ENCODE measurements around the gene ONECUT1. TPM values are rescaled to one million over a fixed set of nuclear protein-coding genes. Genes with fewer than 3 reads are reported as not detected.

The ONECUT1 gene
- total RNA-seq, 1 experiment from 2014 or later = 35.9 TPM

DNA sequence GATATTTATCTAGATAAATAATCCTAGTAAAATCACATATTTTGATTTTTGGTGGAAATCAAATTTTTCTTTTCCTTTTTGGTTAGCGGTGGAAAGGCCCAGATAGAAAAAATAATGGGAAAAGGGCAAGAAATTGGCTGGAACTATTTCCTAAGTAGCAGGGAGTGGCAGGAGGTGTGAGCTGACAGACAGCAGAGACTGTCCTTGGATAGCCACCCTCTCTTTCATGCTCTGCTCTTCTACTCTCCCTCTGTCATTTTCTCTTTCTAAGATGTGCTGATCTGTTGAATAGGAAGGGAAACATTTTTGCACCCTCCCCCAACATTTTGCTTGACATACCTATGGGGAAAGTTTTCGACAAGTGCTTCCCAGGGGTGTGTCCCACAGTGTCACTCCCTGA, 18.9 kb upstream of the ONECUT1 start (continued):
- TF ChIP-seq ZNF219 (CRISPR knock-in tag; IDR thresholded peaks at IDR 0.05; ENCODE audit: borderline replicate concordance) = no peak
- TF ChIP-seq, protein P1, sequence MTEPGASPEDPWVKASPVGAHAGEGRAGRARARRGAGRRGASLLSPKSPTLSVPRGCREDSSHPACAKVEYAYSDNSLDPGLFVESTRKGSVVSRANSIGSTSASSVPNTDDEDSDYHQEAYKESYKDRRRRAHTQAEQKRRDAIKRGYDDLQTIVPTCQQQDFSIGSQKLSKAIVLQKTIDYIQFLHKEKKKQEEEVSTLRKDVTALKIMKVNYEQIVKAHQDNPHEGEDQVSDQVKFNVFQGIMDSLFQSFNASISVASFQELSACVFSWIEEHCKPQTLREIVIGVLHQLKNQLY (CRISPR knock-in tag; IDR thresholded peaks at IDR 0.05) = no peak

DNA sequence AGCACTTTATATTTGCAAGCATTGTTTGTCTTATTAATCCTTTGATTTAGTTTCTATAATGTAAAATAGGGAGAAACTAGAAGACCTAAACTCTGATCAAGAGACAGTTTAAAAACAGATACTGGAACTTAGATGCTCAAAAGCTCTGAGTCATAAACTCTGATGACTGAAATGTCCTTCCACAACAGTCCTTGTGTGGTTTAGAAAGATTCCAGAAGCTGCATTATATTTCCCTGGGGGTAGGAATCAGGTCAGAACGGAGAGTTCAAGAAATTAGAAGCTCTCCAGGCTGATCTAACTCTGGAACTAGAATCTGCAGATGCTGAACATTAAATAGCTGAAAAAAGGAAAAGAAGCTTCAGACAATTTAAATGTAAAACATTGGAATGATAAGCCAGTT, 18.3 kb upstream of the ONECUT1 start:
- peaks cover 6% of the 10 kb centered on the region for H3K27me3 Mint-ChIP-seq (ENCODE audit: low read depth)
- H3K4me1 Mint-ChIP-seq = peaks cover 35% of the 10 kb centered on the region
- no peaks in the 10 kb centered on the region for H3K9me3 Mint-ChIP-seq
- no peak overlapping the region for H3K27ac Mint-ChIP-seq
- ChIA-PET CTCF (interaction anchor here (1.0 kb wide), 1 partner anchor 21 kb away, joined by 3 read pairs; no protein-coding TSS in a partner anchor), POLR2A (no interaction called here)
- TF ChIP-seq, protein P2, sequence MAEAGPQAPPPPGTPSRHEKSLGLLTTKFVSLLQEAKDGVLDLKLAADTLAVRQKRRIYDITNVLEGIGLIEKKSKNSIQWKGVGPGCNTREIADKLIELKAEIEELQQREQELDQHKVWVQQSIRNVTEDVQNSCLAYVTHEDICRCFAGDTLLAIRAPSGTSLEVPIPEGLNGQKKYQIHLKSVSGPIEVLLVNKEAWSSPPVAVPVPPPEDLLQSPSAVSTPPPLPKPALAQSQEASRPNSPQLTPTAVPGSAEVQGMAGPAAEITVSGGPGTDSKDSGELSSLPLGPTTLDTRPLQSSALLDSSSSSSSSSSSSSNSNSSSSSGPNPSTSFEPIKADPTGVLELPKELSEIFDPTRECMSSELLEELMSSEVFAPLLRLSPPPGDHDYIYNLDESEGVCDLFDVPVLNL (CRISPR knock-in tag; IDR thresholded peaks at IDR 0.05; ENCODE audit: borderline replicate concordance, low read depth) = no peak
- TF ChIP-seq, protein P3, sequence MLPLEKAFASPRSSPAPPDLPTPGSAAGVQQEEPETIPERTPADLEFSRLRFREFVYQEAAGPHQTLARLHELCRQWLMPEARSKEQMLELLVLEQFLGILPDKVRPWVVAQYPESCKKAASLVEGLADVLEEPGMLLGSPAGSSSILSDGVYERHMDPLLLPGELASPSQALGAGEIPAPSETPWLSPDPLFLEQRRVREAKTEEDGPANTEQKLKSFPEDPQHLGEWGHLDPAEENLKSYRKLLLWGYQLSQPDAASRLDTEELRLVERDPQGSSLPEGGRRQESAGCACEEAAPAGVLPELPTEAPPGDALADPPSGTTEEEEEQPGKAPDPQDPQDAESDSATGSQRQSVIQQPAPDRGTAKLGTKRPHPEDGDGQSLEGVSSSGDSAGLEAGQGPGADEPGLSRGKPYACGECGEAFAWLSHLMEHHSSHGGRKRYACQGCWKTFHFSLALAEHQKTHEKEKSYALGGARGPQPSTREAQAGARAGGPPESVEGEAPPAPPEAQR (CRISPR knock-in tag; IDR thresholded peaks at IDR 0.05) = no peak
- TF ChIP-seq FOXP1 (CRISPR knock-in tag; IDR thresholded peaks at IDR 0.05; ENCODE audit: borderline replicate concordance) = no peak
- TF ChIP-seq, protein P4, sequence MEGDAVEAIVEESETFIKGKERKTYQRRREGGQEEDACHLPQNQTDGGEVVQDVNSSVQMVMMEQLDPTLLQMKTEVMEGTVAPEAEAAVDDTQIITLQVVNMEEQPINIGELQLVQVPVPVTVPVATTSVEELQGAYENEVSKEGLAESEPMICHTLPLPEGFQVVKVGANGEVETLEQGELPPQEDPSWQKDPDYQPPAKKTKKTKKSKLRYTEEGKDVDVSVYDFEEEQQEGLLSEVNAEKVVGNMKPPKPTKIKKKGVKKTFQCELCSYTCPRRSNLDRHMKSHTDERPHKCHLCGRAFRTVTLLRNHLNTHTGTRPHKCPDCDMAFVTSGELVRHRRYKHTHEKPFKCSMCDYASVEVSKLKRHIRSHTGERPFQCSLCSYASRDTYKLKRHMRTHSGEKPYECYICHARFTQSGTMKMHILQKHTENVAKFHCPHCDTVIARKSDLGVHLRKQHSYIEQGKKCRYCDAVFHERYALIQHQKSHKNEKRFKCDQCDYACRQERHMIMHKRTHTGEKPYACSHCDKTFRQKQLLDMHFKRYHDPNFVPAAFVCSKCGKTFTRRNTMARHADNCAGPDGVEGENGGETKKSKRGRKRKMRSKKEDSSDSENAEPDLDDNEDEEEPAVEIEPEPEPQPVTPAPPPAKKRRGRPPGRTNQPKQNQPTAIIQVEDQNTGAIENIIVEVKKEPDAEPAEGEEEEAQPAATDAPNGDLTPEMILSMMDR (IDR thresholded peaks at IDR 0.05) = no peak
- TF ChIP-seq, protein P5, sequence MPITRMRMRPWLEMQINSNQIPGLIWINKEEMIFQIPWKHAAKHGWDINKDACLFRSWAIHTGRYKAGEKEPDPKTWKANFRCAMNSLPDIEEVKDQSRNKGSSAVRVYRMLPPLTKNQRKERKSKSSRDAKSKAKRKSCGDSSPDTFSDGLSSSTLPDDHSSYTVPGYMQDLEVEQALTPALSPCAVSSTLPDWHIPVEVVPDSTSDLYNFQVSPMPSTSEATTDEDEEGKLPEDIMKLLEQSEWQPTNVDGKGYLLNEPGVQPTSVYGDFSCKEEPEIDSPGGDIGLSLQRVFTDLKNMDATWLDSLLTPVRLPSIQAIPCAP (CRISPR knock-in tag; IDR thresholded peaks at IDR 0.05) = no peak
- no peak for DNase-seq (ENCODE audit: low spot score)
- ATAC-seq = no peak
- H3K36me3 Mint-ChIP-seq = peaks cover 2% of the 10 kb centered on the region
- H3K4me3 Mint-ChIP-seq = no peak overlapping the region

DNA sequence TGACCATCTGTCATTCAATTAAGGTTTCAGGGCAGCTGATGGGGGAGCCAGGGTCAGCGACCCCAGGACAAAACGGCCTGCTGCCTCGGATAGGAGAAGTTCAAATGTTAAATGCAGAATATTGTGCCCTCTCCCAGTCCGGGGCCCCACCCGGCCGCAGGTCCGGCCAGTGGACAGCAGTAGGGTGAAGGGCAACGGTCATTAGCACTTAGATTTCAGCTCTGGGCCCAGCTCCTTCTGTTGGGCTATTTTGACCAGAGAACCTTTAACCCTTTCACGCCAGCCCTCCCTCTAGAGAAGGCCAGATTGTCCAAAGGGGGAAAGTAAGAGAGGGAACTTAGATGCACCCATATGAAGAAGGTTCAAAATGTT, 16.1 kb upstream of the ONECUT1 start:
- POLR2A ChIA-PET = interaction anchor here (3.0 to 4.5 kb wide), 2 partner anchors 15 to 21 kb away, joined by 18 to 38 read pairs; no protein-coding TSS in a partner anchor
- H3K27me3 Mint-ChIP-seq (ENCODE audit: low read depth) = peaks cover 28% of the 10 kb centered on the region
- peaks cover 57% of the 10 kb centered on the region for H3K4me1 Mint-ChIP-seq
- TF ChIP-seq, protein P6, sequence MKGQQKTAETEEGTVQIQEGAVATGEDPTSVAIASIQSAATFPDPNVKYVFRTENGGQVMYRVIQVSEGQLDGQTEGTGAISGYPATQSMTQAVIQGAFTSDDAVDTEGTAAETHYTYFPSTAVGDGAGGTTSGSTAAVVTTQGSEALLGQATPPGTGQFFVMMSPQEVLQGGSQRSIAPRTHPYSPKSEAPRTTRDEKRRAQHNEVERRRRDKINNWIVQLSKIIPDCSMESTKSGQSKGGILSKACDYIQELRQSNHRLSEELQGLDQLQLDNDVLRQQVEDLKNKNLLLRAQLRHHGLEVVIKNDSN (CRISPR knock-in tag; IDR thresholded peaks at IDR 0.05) = no peak
- TF ChIP-seq SOX15 (CRISPR knock-in tag; IDR thresholded peaks at IDR 0.05) (no peak), RELA (CRISPR knock-in tag; IDR thresholded peaks at IDR 0.05; ENCODE audit: borderline replicate concordance) (no peak), TEAD4 (CRISPR knock-in tag; IDR thresholded peaks at IDR 0.05) (no peak), SMAD4 (CRISPR knock-in tag; IDR thresholded peaks at IDR 0.05) (no peak), ZNF232 (CRISPR knock-in tag; IDR thresholded peaks at IDR 0.05) (no peak), ZNF396 (CRISPR knock-in tag; IDR thresholded peaks at IDR 0.05; ENCODE audit: borderline replicate concordance) (no peak), NR1H2 (CRISPR knock-in tag; IDR thresholded peaks at IDR 0.05) (no peak)
- TF ChIP-seq, protein P7, sequence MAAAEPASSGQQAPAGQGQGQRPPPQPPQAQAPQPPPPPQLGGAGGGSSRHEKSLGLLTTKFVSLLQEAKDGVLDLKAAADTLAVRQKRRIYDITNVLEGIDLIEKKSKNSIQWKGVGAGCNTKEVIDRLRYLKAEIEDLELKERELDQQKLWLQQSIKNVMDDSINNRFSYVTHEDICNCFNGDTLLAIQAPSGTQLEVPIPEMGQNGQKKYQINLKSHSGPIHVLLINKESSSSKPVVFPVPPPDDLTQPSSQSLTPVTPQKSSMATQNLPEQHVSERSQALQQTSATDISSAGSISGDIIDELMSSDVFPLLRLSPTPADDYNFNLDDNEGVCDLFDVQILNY (CRISPR knock-in tag; IDR thresholded peaks at IDR 0.05) = no peak
- H3K4me3 Mint-ChIP-seq = peak overlapping the region; percentile 55
- CTCF ChIA-PET = interaction anchor here (0.6 to 4.5 kb wide), 8 partner anchors 10 to 391 kb away, joined by 3 to 103 read pairs (median 7); partner anchors contain the start of gene ONECUT1
- no peaks in the 10 kb centered on the region for H3K9me3 Mint-ChIP-seq
- H3K36me3 Mint-ChIP-seq = peaks cover 24% of the 10 kb centered on the region
- ATAC-seq (no peak), DNase-seq (ENCODE audit: low spot score) (no peak)
- no peak overlapping the region; the same call in 1 of the 2 replicates for H3K27ac Mint-ChIP-seq
